GM18517 (cell line): Measurements from ENCODE around the gene ABCC8.

Experiments
- ATAC-seq: cut with Tn5 transposase; IDR thresholded peaks from one replicate; pipeline ENCODE4 v1.9.1; 2021; ENCODE audit warnings: mild to moderate bottlenecking, moderate library complexity; ENCODE audit not compliant: unreplicated experiment

Gene ABCC8

DNA sequence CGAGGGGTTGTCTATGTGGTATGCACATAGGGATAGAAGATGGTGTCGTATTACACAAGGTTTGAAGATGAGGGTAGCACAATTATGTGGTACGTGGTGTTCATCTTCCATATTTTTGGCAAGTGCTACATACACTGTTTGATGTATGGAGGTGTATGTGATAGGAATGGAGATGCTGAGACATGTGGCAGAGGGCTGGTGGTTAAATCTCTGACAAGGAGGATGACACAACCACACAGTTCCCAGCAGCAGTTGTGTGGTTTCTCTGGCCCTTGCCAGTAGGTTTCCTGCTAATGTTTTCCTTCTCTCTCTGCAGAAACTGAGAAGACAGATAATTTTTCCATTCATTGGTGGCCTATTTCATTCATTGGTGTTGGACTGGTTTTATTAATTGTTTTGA, 108.1 kb downstream of the ABCC8 start:
- ATAC-seq: no peak

- no peak for ATAC-seq
These were observed 110.2 kb downstream of the ABCC8 start for GRCh38 chr11:17366495-17366894.

- ATAC-seq: peak; percentile 57
These were observed 122.0 kb downstream of the ABCC8 start for GRCh38 chr11:17354601-17354991.

GRCh38 chr11:17353821-17354600, 122.6 kb downstream of the ABCC8 start:
- ATAC-seq: no peak

DNA sequence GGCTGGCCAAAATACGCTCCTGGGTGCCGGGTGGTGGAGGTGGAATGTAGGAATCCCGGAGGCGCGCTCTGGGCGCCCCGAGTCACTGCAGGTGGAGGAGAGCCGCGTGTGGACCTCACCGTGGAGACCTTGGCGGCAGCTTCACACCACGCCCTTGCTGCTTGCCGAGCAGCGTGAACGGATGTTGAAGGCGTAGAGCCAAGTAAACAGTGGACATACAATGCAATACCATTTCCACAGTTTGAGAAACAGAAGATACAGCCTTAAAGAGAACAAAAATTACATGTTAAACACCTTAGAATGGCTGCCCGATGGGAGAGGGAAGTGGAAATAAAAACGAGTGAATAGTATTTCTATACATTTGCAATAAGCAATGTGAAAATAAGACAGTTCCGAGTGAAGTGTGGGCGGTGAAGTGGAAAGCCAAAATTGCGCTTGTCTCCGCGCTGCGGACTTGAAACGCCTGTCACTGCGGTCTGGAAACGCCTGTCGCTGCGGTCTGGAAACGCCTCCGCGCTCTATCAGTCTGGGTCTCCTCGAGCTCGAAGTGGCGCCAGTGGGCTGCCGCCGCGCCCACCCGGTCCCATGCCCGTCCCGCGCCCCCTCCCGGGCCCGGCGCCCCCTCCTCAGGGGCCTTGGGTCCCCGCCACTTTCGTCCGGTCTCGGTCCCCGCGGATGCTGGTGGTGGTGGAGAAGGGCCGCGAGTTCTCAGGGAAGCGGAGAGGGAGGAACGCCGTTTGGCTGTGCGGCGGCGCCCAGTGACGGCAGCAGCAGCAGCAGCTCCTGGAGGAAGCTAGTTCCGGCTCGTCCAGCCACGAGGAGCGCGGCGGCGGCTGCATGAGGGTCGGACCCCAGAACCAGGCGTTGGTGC, 123.5 kb downstream of the ABCC8 start:
- no peak for ATAC-seq

GRCh38 chr11:17351510-17352176, 125.0 kb downstream of the ABCC8 start, which contains the start of gene NCR3LG1:
TSS of gene NCR3LG1 (plus strand) at chr11:17351800. CDS start at chr11:17351970, 170 bp downstream.
- no peak for ATAC-seq

DNA sequence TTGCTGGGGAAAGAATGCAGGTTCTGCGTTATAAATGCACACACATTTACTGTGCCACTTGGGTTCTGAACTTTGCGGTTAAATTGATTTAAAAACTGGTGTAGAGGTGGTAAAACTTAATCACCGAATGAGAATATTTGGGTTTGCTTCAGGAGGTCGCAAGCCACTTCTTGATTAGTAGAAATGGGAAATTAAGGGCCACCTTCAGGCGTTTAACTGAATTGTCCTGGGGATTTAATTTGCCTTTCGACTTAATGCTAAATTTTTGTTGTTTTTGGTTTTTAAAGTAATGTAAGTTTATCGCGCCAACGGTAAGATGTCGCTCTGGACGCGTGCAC, 125.5 kb downstream of the ABCC8 start:
- ATAC-seq: no peak

GRCh38 chr11:17350455-17351171, 126.0 kb downstream of the ABCC8 start:
- no peak for ATAC-seq

GRCh38 chr11:17347676-17348075, 129.0 kb downstream of the ABCC8 start:
- no peak for ATAC-seq

- no peak for ATAC-seq
These were observed 132.7 kb downstream of the ABCC8 start for GRCh38 chr11:17343907-17344306.

- no peak for ATAC-seq
These were observed 133.4 kb downstream of the ABCC8 start for GRCh38 chr11:17343257-17343656.
